SK-N-MC (cell line): ENCODE data around the gene LPIN1.

Experiments used
- EZH2 ChIP-seq: fragments of 200-600 bp; sonication (generic); IDR thresholded peaks from one replicate; pipeline ENCODE4 v1.6.1; 2017; ENCODE audit warnings: antibody characterized with exemption
- POLR2AphosphoS5 ChIP-seq: IDR thresholded peaks from 2 replicates; pipeline ENCODE4 v1.6.1; 2012; ENCODE audit warnings: mild to moderate bottlenecking, low read depth, low read length, borderline replicate concordance

GRCh38 chr2:11697103-11697871 is 49.1 kb upstream of the LPIN1 start:
- TF ChIP-seq POLR2AphosphoS5 (no peak), EZH2 (no peak)
